Upper lobe of left lung (tissue), 4 donors: ENCODE measurements around the gene ERBIN.

ENCODE experiments used
- CTCF ChIP-seq, 6 experiments: fragments of 450-650 bp in 4 of 6; fragments of 200-600 bp in 2 of 6; sonication (generic) in 2 of 6; IDR thresholded peaks; one replicate each; pipeline ENCODE4 v1.5.1; 2016 to 2019; ENCODE audit warnings: antibody characterized with exemption in 6 of 6
- EP300 ChIP-seq, 4 donors: sonication (generic); formaldehyde crosslinking; IDR thresholded peaks; one replicate each; pipeline ENCODE4 v1.5.1; 2017; ENCODE audit warnings: antibody characterized with exemption in 4 of 4, control low read depth in 2 of 4
- POLR2A ChIP-seq, 4 donors: fragments of 450-650 bp; IDR thresholded peaks; one replicate each; pipeline ENCODE4 v1.5.1; 2016 to 2017; ENCODE audit warnings: antibody characterized with exemption in 4 of 4, mild to moderate bottlenecking in 2 of 4
- POLR2AphosphoS5 ChIP-seq, 2 donors: sonication (generic); formaldehyde crosslinking; IDR thresholded peaks; one replicate each; pipeline ENCODE4 v1.5.1; 2017; ENCODE audit warnings: antibody characterized with exemption in 2 of 2

- no peak for TF ChIP-seq CTCF (IDR thresholded peaks at IDR 0.05)
- TF ChIP-seq EP300 (IDR thresholded peaks at IDR 0.05) = peak in 1 of 4 donors; percentile 18
- peak in 3 of 4 donors; percentile 13 to 54 (median 52) for TF ChIP-seq POLR2A (IDR thresholded peaks at IDR 0.05)
- peak; percentile 84 to 85 for TF ChIP-seq POLR2AphosphoS5 (IDR thresholded peaks at IDR 0.05)
Observed at GRCh38 chr5:65926276-65926783, at the start of gene ERBIN.
